Fibroblast of villous mesenchyme (primary cell): ENCODE measurements around the gene SYNJ2. TPM values are rescaled to one million over a fixed set of nuclear protein-coding genes. Genes with fewer than 3 reads are reported as not detected.

ENCODE experiments used
- DNase-seq: peaks from one replicate; pipeline ENCODE4 v3.0.0-alpha.2; 2010; ENCODE audit warnings: low read depth
- H3K4me3 ChIP-seq: 2 replicates; pipeline ENCODE4 v1.5.1; 2011; ENCODE audit warnings: low read depth, mild to moderate bottlenecking, low read length
- total RNA-seq: library from RNA; depleted of rRNA; stranded (reverse); fragments of >200 nt; gene quantifications from 2 replicates; pipeline ENCODE4 v1.2.3, GENCODE V29; 2012
- TF ChIP-seq, protein P1 (sequence below): IDR thresholded peaks from 2 replicates; pipeline ENCODE4 v1.5.1; 2012; ENCODE audit warnings: low read depth, mild to moderate bottlenecking, low read length; ENCODE audit not compliant: insufficient read depth

The SYNJ2 gene
- total RNA-seq, 1 donor: 53.1 TPM

- peak overlapping the region; percentile 75 for H3K4me3 ChIP-seq
- TF ChIP-seq, protein P1, sequence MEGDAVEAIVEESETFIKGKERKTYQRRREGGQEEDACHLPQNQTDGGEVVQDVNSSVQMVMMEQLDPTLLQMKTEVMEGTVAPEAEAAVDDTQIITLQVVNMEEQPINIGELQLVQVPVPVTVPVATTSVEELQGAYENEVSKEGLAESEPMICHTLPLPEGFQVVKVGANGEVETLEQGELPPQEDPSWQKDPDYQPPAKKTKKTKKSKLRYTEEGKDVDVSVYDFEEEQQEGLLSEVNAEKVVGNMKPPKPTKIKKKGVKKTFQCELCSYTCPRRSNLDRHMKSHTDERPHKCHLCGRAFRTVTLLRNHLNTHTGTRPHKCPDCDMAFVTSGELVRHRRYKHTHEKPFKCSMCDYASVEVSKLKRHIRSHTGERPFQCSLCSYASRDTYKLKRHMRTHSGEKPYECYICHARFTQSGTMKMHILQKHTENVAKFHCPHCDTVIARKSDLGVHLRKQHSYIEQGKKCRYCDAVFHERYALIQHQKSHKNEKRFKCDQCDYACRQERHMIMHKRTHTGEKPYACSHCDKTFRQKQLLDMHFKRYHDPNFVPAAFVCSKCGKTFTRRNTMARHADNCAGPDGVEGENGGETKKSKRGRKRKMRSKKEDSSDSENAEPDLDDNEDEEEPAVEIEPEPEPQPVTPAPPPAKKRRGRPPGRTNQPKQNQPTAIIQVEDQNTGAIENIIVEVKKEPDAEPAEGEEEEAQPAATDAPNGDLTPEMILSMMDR: no peak
- peak; percentile 16 for DNase-seq
Observed at GRCh38 chr6:157983406-157984119, 1.9 kb downstream of the SYNJ2 start.

DNA sequence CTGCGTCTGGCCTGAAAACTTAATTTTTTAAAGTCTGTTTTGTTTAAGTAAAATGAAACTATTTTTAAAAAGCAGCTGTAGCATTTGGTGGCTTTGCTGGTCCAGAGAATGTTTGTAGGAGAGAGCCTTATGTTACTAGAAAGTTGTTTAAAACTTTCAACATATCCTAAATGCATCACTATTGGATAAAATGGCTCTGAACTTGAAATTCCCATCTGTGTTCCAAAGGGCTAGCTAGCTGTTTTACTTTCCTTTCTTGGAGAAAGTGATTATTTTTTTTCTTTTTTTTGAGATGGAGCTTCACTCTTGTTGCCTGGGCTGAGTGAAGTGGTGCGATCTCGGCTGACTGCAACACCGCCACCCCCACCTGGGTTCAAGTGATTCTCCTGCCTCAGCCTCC is 2.5 kb downstream of the SYNJ2 start:
- DNase-seq: no peak
- TF ChIP-seq, protein P1: no peak
- no peak overlapping the region for H3K4me3 ChIP-seq

DNA sequence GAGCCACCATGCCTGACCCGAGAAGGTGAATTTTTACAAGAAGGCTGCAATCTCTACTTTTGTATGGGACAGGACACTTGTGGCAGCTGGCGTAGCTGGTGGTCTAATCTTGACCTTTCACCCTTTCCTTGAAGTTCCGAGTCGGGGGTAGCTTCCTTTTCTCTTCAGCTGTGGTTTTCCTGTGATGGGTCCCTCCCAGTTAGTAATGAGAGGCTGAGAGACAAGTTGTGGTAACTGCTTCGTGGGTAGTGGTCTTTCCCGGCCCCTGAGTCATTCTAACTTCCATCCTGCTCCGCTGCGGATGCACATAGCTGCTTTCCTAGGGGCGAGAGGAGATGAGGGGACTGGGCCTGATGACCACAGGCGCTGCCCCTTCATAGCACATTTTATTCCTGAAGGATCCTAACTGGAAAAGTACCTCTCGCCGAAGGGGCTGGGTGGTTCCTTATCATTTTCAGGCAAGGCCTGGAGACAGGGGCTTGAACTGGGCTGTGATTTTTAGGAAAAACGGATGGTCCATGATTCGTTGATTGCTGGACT is 3.1 kb downstream of the SYNJ2 start:
- H3K4me3 ChIP-seq: no peak overlapping the region
- TF ChIP-seq, protein P1: no peak
- DNase-seq: no peak

- no peak overlapping the region for H3K4me3 ChIP-seq
- TF ChIP-seq, protein P1: no peak
- DNase-seq: no peak
Observed at GRCh38 chr6:157985378-157986155, 3.9 kb downstream of the SYNJ2 start.

DNA sequence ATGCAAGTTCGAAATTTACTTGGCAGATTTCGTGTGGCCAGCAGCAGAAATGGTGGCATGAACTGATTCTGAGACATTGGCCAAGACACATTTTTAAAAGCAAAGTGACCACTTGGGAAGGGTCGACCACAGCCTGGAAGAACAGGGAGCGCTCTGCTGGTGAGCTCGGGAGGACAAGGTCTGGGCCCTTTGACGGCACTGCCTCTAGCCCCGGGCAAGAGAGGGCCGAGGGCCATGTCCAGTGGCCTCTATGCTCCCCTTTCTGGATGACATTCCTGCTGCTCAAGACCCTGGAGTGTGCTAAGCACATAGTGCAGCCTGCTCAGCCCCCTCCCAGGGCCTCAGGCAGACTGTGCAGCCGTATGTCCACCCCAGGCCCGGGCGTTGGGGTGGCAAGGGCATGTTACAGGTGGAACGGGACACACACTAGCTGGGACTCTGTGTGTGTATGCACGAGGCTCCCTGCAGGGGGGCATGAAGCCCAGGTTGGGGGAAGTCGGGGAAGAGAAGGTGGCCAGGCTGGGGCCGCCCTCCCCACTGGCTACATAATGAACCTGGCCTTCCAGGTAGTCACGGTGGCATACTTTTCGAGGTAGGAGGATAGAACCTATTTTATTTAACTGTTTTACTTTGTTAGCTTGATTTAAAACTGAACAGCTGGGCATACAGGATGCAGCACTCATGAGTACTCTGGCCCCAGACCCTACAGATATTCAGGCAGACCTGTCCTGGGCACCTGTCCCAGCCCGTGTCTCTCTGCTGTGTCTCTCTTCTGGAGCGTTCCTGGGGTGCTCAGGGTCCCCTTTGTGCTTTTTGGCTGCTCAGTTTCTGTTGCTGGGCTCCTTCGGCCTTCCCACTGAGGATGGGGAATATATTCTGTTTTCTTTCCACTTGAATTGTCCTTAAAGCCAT is 6.4 kb downstream of the SYNJ2 start:
- TF ChIP-seq, protein P1: no peak
- no peak overlapping the region for H3K4me3 ChIP-seq
- DNase-seq: no peak

GRCh38 chr6:157988700-157989063 is 7.0 kb downstream of the SYNJ2 start:
- no peak for DNase-seq
- H3K4me3 ChIP-seq: no peak overlapping the region
- TF ChIP-seq, protein P1: no peak
